Gastrocnemius medialis (tissue), 4 donors: Measurements from ENCODE around the gene ERAP2. TPM values are rescaled to one million over a fixed set of nuclear protein-coding genes. Genes with fewer than 3 reads are reported as not detected.
A peak's percentile ranks its signal among the peaks of the same experiment; 100 is the strongest.

Source experiments
- ATAC-seq, 2 donors: fragments of 150-250 bp; one replicate each; pipeline ENCODE4 v1.9.1; 2016
- DNase-seq, 2 donors: peaks; one replicate each; pipeline ENCODE4 v3.0.0-alpha.2; 2019
- H3K27ac ChIP-seq, 4 donors: fragments of 200-600 bp; sonication (generic); 1 replicate in 1 of 4; 2 replicates in 3 of 4; pipeline ENCODE4 v1.5.1; 2016 to 2018; ENCODE audit warnings: mild to moderate bottlenecking in 2 of 4, moderate library complexity in 1 of 4
- H3K27me3 ChIP-seq, 3 donors: fragments of 200-600 bp; sonication (generic) in 2 of 3; 1 replicate in 1 of 3; 2 replicates in 2 of 3; pipeline versions ENCODE4 v1.5.1 to v1.6.0; 2016 to 2019; ENCODE audit warnings: mild to moderate bottlenecking in 1 of 3, moderate library complexity in 1 of 3
- H3K36me3 ChIP-seq, 2 donors: fragments of 200-600 bp; sonication (generic) in 1 of 2; one replicate each; pipeline ENCODE4 v1.5.1; 2017 to 2018
- H3K4me1 ChIP-seq, 2 donors: fragments of 200-600 bp; sonication (generic) in 1 of 2; one replicate each; pipeline ENCODE4 v1.5.1; 2016 to 2017; ENCODE audit warnings: mild to moderate bottlenecking in 2 of 2
- H3K4me3 ChIP-seq, 4 donors: fragments of 200-600 bp; sonication (generic) in 3 of 4; 1 replicate in 1 of 4; 2 replicates in 3 of 4; pipeline ENCODE4 v1.5.1; 2016 to 2019; ENCODE audit warnings: mild to moderate bottlenecking in 2 of 4
- H3K9me3 ChIP-seq, 3 donors: fragments of 200-600 bp; sonication (generic) in 2 of 3; 1 replicate in 1 of 3; 2 replicates in 2 of 3; pipeline ENCODE4 v1.5.1; 2016 to 2019
- POLR2A ChIP-seq, 2 donors: fragments of 450-650 bp; IDR thresholded peaks; one replicate each; pipeline ENCODE4 v1.6.1; 2017; ENCODE audit warnings: antibody characterized with exemption in 2 of 2, mild to moderate bottlenecking in 2 of 2, moderate library complexity in 2 of 2
- in situ Hi-C, 4 donors: fragments of 200-750 bp; cut with MboI; loops; one replicate each; pipeline versions ENCODE4 v1.15.0 to v1.8.0; 2017; ENCODE audit warnings: low sequenced_read_pairs in 4 of 4
- intact Hi-C: fragments of 100-400 bp; cut with DNase I; formaldehyde crosslinking; loops from one replicate; pipeline ENCODE4 v1.15.1; 2023; ENCODE audit warnings: low total_unique reads
- total RNA-seq, 4 donors: library from RNA; depleted of rRNA; stranded (reverse); fragments of >200 nt; gene quantifications; one replicate each; pipeline versions ENCODE4 v1.1.0 to v1.2.3, GENCODE V29; 2016
- TF ChIP-seq, protein P1 (sequence below), 5 experiments: fragments of 450-650 bp in 3 of 5; fragments of 200-600 bp in 2 of 5; sonication (generic) in 2 of 5; IDR thresholded peaks in 4 of 5; conservative IDR thresholded peaks in 1 of 5; 1 replicate in 4 of 5; 2 replicates in 1 of 5; pipeline ENCODE4 v1.5.1; 2016 to 2019; ENCODE audit warnings: antibody characterized with exemption in 5 of 5, mild to moderate bottlenecking in 3 of 5, moderate library complexity in 3 of 5

ERAP2 gene, protein sequence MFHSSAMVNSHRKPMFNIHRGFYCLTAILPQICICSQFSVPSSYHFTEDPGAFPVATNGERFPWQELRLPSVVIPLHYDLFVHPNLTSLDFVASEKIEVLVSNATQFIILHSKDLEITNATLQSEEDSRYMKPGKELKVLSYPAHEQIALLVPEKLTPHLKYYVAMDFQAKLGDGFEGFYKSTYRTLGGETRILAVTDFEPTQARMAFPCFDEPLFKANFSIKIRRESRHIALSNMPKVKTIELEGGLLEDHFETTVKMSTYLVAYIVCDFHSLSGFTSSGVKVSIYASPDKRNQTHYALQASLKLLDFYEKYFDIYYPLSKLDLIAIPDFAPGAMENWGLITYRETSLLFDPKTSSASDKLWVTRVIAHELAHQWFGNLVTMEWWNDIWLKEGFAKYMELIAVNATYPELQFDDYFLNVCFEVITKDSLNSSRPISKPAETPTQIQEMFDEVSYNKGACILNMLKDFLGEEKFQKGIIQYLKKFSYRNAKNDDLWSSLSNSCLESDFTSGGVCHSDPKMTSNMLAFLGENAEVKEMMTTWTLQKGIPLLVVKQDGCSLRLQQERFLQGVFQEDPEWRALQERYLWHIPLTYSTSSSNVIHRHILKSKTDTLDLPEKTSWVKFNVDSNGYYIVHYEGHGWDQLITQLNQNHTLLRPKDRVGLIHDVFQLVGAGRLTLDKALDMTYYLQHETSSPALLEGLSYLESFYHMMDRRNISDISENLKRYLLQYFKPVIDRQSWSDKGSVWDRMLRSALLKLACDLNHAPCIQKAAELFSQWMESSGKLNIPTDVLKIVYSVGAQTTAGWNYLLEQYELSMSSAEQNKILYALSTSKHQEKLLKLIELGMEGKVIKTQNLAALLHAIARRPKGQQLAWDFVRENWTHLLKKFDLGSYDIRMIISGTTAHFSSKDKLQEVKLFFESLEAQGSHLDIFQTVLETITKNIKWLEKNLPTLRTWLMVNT
- total RNA-seq = 1 to 10 TPM; 1.1 to 8.5 (median 2.9) TPM

DNA sequence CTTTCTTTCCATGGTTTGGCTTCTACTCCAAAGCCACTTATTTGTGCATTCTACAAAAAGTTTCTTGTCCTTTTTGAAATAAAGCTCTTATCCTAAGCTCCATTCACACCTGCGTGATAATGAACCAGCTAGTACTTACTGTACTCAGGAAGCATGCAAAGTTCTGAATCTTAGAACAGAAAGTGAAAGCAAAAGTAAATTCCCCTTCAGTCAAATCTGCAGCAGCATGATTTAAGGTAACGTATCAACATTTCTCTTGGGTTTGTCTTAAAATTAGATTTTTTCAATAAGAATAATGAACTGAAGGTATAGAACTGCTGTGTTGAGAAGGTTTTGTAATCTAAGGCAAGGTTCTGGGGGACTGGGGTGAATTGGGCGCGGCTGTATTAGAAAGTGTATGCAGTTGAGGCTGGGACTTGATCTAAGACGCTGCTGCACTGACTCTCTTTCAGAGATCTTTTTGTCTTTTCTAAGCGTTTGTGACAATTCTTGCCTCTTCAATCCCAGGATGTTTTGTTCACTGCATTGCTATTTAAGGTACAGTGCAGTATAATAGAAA, at the start of gene ERAP2:
ERAP2 (plus strand) TSS at position 209 of the 559 bp plus-strand sequence. CDS start 3,186 bp downstream, outside the sequence.
- H3K36me3 ChIP-seq = no peaks in the 10 kb centered on the region
- peak within 1 kb of the TSS; percentile 55 to 75 (median 68) for H3K4me3 ChIP-seq
- ATAC-seq (peak; percentile 68 to 86), DNase-seq (no peak)
- H3K4me1 ChIP-seq = peaks cover 9 to 15% of the 10 kb centered on the region in 2 donors
- H3K27ac ChIP-seq = peak within 1 kb of the TSS; percentile 62 to 79 (median 72)
- no peaks in the 10 kb centered on the region for H3K9me3 ChIP-seq
- no peaks in the 10 kb centered on the region for H3K27me3 ChIP-seq
- intact Hi-C loops = no loop called here
- in situ Hi-C loops = loop anchor here in 2 of 4 donors (10.0 kb wide), 2 partner anchors 68 to 288 kb away; no protein-coding TSS in a partner anchor
- TF ChIP-seq, protein P1, sequence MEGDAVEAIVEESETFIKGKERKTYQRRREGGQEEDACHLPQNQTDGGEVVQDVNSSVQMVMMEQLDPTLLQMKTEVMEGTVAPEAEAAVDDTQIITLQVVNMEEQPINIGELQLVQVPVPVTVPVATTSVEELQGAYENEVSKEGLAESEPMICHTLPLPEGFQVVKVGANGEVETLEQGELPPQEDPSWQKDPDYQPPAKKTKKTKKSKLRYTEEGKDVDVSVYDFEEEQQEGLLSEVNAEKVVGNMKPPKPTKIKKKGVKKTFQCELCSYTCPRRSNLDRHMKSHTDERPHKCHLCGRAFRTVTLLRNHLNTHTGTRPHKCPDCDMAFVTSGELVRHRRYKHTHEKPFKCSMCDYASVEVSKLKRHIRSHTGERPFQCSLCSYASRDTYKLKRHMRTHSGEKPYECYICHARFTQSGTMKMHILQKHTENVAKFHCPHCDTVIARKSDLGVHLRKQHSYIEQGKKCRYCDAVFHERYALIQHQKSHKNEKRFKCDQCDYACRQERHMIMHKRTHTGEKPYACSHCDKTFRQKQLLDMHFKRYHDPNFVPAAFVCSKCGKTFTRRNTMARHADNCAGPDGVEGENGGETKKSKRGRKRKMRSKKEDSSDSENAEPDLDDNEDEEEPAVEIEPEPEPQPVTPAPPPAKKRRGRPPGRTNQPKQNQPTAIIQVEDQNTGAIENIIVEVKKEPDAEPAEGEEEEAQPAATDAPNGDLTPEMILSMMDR (IDR thresholded peaks at IDR 0.05 in 4 of 5, conservative IDR thresholded peaks at IDR 0.05 in 1 of 5) = no peak

DNA sequence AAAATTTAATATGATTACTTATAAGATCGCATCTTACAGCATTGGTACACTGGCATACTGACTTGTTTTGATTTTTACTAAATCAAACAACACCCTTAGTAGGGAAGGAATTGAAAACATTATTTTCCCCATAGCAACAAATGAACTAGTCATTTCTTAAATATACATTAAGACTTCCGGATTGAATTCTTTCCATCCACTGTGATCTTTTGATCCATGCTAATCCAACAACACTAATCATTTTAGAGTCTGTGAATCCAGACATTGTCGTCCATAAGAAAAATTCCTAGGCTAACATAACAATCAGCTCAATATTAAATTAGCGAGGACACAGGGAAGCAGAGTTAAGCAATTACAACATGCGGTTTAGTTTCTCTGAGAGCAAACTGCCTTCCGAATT, 47.0 kb upstream of the ERAP2 start:
- intact Hi-C loops = no loop called here

DNA sequence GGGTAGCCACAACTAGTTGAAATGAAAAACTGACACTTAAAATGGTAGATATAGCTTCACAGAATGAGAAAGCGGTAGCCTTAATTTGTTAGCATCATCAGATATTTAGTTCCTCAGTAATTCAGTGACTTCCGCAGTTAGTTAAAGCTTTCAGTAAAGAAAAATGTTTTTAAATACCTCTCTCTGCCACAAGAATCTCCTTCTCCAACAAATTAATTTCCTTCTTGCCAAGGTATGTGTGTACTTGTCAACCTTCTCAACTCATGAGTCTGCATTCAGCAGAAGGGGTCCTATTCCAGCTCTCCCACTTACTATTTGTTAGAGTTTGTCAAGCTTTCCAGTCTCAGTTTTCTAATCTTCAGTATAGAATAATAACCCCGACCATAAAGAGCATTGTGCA, 42.3 kb upstream of the ERAP2 start:
- TF ChIP-seq, protein P1 (IDR thresholded peaks at IDR 0.05 in 4 of 5, conservative IDR thresholded peaks at IDR 0.05 in 1 of 5) = no peak
- no peaks in the 10 kb centered on the region for H3K27me3 ChIP-seq
- no peak for DNase-seq
- H3K4me3 ChIP-seq = no peak overlapping the region
- H3K36me3 ChIP-seq = no peaks in the 10 kb centered on the region
- H3K9me3 ChIP-seq = no peaks in the 10 kb centered on the region
- no peaks in the 10 kb centered on the region for H3K4me1 ChIP-seq
- intact Hi-C loops = no loop called here
- H3K27ac ChIP-seq = no peak overlapping the region
- in situ Hi-C loops = no loop called here
- ATAC-seq = no peak

More for the DNA sequence above, 47.0 kb upstream of the ERAP2 start:
- DNase-seq = no peak
- H3K4me3 ChIP-seq = no peak overlapping the region
- no peaks in the 10 kb centered on the region for H3K9me3 ChIP-seq
- in situ Hi-C loops = no loop called here
- no peak for ATAC-seq
- H3K36me3 ChIP-seq = no peaks in the 10 kb centered on the region
- no peaks in the 10 kb centered on the region for H3K27me3 ChIP-seq
- no peak for TF ChIP-seq POLR2A (IDR thresholded peaks at IDR 0.05)
- TF ChIP-seq, protein P1 (IDR thresholded peaks at IDR 0.05 in 4 of 5, conservative IDR thresholded peaks at IDR 0.05 in 1 of 5) = no peak
- H3K27ac ChIP-seq = no peak overlapping the region
- no peaks in the 10 kb centered on the region for H3K4me1 ChIP-seq

DNA sequence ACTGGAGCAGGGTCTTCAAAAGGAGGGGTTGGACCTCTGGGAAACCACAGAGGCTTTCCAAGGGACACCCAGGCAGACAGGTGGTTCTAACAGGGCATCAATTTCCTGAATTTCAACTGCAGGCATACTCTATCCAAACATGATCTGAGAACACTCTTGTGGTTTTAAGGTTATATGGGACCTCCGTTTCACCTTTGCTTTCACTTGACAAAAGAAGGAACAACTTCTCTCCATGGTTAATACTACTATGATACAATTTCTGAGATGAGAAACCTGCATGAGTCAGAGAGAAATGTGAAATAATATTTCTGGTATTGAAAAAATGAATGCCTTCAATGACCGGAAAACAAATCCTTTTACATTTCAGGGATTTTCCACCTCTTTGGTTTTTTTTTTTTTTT, 40.5 kb upstream of the ERAP2 start:
- DNase-seq (no peak), ATAC-seq (no peak)
- Histone ChIP-seq H3K27me3 (no peaks in the 10 kb centered on the region), H3K27ac (no peak overlapping the region), H3K36me3 (no peaks in the 10 kb centered on the region), H3K9me3 (no peaks in the 10 kb centered on the region), H3K4me1 (no peaks in the 10 kb centered on the region), H3K4me3 (no peak overlapping the region)
- intact Hi-C loops (no loop called here), in situ Hi-C loops (no loop called here)
- TF ChIP-seq POLR2A (IDR thresholded peaks at IDR 0.05) = no peak
- TF ChIP-seq, protein P1 (IDR thresholded peaks at IDR 0.05 in 4 of 5, conservative IDR thresholded peaks at IDR 0.05 in 1 of 5) = no peak
